GM19372 (cell line): Measurements from ENCODE around the gene CRADD.
"Not testable (repeated sequence)": the region's sequence is repeated elsewhere in the genome, so short reads cannot be mapped to it uniquely, and the experiment has no call there.

Experiments used
- ATAC-seq: cut with Tn5 transposase; IDR thresholded peaks from one replicate; pipeline ENCODE4 v1.9.1; 2021; ENCODE audit warnings: mild to moderate bottlenecking, low read depth, moderate library complexity; ENCODE audit not compliant: unreplicated experiment

The CRADD gene

DNA sequence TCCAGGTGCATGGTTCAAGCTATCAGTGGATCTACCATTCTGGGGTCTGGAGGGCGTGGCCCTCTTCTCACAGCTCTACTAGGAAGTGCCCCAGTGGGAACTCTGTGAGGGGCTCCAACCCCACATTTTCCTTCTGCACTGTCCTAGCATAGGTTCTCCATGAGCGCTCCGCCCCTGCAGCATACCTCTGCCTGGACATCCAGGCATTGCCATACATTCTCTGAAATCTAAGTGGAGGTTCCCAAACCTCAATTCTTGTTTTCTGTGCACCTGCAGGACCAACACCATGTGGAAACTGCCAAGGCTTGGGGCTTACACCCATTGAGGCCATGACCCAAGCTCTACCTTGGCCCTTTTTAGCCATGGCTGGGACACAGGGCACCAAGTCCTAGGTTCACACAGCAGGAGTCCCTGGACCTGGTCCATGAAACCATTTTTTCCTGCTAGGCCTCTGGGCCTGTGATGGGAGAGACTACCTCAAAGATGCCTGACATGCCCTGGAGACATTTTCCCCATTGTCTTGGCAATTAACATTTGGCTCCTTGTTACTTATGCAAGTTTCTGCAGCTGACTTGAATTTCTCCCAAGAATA lies 76.8 kb downstream of the CRADD start:
- ATAC-seq = no peak

DNA sequence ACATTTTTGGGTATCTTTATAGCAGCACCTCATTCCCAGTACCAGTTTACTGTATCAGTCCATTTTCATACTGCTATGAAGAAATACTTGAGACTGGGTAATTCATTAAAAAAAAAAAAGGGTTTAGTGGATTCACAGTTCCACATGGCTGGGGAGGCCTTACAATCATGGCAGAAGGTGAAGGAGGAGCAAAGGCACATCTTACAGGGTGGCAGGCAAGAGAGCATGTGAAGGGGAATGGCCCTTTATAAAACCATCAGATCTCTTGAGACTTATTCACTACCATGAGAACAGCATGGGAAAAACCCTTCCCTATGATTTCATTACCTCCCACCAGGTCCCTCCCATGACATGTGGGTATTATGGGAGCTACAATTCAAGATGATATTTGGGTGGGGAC lies 77.7 kb downstream of the CRADD start:
- not testable (repeated sequence) for ATAC-seq

DNA sequence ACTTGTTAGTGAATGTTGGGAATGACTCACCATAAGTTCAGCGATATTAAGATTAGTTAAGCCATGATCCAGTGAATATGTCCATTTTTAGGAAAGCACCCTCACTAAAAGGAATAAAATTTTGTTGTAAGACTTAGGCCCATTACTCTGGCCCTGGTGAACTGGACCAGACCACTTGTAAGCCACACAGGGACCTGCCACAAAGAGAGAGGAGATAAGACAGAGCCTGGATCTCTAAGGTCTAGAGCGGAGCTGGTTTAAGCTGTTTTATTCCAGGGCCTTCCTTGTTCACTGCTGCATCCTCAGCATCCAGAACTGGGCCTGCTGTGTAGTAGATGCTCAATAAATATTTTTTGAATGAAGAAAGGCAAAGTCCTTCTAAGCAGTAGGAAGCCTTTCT lies 79.1 kb downstream of the CRADD start:
- no peak for ATAC-seq

DNA sequence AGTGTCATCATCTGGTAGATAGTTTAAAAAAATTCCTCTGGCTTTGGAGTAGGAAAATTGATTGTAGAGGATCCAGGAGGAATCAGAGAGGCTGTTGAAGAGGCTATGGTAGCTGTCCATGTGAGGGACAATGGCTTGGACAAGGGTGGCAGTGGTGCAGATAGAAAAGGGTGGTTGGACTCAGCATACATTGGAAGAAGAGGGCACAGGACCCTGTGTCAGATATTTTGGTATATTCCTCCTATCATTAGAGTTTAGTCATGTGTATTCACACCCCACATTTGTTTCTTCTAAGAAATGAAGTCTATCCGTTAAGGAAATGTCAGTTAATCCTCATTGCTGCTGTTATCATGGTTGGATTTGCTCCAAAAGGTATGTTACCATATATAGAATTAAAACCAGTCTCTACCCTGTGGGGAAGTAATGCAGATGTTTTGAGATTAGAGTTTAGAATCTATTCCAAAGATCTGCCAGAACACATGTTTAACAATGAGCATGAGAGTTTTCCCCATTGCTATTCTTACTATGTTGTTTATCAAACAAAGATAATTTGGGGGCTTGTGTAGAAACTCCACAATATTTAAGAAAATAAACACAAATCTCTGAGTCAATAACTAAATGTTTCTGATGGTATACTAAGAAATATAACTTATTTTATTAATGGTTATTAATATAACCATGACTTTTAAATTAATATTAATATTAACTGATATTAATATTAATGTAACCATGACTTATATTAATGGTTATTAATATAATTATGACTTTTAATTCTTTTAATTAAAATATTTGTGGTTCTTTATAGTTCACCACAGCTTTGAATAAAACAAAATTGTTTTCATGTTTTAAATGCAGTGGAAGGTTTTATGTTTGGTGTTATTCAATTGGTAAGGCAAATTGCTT lies 80.9 kb downstream of the CRADD start:
- ATAC-seq = no peak

DNA sequence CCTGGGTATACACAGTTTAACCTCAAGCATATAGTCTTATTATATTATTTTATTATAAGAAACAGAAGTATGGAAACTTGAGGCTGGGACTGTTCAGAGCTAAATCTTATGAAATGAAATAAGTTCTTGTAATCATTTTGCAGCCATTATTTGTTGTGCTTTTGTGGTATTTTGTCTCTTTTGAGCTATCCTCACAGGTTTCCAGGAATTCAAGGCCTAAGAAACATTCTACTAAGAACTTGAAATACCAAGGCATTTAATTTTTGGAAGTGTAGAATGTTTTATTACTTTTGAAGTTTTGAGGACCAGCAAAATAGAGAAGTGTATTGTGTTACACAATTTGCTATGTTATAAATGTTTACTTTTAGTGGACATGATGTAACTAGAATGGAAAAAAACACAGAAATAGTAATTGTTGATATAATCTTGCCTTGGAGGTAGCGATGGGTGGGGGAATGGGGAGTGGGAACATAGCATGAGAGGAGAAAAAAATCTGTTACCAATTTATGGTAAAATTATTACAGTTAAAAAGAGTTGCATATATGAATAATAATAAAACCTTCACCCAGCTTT lies 81.7 kb downstream of the CRADD start:
- no peak for ATAC-seq

DNA sequence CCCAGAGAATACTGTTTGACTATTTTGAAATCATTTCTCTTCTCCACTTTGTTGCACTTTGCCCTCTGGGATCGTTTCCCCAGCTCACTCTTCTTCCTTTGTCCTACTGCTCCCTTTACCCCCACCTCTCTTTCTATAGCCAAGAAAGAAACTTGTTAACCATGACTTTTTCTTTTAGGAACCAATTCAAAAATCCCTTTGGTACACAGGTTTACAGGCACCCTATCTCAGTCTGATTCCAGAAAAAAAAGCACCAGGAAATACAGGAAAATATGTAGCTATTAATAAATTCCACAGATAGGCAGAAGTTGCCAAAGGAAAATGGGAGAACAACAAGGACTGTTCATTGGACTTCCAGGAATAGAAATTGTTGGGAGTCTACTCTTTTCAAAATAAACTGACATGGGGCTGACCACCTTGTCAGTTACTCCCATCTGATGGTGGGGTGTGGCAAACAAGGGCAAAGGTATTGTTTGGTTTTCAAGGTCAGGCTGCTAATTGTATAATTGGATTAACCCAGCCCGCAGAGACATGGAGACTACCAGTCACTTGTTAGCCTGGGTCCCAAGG lies 82.4 kb downstream of the CRADD start:
- ATAC-seq = no peak

DNA sequence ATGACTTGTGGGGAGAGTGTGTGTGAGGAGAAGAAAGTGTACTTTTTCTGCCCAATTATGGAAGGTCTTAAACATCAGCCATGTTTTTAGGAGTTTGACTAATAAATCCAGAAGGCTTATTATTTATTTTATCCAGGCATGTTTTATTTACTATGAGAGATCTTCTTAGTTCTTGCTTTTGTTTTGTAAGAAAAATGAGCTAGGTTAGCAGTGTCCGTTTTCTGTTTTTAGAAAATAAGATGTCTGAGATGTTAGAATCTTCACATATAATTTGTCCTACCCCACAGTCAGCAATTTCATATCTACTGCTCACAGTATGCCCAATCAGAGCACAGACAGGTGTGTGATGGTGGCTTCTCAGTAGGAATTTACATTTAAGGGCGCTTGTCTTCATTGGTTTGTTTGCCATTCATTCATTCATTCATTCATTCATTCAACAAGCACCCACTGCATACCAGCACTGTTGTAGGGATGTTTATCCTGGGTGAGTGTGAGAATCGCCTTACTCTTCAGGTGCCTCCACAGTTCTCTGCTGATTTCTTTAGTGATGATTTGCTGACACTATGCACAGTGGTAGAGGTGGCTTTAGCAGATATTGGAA lies 83.2 kb downstream of the CRADD start:
- ATAC-seq = no peak

DNA sequence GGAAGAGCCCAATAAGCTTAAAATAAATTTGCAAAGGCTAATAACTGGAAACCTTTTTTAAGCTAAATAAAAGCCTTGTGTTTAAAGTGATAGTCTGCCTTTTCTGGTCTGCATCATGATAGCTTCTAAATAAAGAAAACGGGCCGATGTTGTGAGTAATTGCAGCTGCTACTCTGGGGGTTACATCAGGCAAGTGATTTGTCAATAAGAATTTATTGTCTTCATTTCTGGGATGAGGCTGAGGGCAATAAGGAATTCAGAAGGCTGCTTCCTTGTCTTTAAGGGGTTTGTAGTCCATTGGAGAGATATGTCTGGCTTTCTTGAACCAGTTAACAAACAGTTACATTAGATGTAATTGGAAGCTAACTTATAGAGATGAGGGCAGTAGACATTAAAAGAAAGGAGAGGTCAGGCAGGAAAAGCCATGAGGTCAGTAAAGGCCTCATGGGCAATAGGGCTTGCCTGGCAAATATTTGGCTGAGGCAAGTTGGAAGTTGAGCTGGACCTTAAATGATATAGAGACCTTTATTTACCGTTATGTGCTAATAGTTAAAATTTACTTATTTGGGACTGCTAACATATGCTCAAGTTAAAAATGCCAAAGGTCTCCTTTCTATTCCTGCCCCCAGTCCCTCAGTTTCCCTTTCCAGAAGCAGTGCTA lies 85.0 kb downstream of the CRADD start:
- ATAC-seq = no peak

DNA sequence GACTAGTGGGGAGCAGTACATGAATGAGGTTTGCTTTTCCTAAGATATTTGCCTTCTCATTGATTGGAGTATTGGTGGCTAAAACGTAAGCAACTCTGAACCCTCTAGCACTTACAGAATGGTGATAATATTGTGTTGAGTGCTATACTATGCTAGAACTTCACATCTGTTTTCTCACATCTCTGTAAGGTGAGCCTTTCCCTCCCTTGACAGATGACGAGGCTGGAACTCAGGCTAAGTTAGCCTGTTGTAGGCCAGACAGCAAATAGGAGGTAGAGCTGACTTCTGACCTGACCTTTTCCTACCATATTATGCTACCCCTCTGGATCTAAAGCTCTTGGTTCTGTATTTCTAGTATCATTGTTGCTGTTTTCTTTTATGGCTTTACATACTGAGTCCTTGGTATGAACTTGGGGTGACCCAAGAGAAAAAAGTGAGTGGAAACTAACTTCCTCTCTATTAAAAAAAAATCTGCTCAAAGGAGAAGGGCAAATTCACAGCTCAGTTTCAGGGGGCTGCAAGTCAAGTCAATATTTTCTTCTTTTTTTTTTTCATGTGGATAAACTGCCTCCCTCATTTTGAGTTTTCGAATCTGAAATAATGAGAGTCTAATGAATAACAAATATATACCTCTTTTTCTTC lies 85.9 kb downstream of the CRADD start:
- no peak for ATAC-seq

DNA sequence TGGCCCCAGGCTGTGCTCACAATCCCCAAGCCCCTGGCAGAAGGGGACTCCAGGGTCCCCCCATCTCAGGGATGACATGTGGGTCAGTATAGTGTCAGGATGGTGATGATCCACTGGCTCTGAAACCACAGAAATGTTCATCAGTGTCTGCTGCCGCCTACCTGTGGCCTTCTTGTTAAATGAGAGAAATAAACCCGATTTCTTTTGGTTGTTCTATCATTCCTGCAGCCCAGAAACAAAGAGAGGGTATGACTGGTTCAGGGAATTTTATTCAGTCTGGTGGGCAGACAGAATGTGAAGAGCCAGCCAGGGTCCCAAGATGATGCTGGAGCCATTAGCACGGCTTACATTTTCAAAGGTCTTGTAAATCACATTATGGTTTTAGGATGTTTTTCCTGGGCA lies 86.6 kb downstream of the CRADD start:
- no peak for ATAC-seq

DNA sequence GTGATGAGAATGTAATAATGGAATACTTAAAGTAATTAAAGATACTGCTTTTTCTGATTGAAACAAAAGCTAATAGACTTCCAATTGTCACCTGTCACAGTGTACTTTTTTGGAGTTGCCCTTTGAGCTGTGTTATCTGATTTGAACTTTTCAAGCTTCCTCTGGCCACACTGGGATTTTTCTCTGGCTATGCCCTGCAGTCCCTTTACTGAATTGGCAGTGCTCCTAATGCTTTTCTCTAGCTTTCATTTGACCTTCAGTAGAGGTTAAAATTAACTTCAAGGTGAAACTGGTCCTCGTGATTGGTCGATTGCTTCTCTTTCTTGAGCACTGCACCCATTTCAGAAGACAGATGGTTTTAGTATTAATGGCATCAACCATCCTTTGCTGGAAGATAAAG lies 89.2 kb downstream of the CRADD start:
- ATAC-seq = no peak

DNA sequence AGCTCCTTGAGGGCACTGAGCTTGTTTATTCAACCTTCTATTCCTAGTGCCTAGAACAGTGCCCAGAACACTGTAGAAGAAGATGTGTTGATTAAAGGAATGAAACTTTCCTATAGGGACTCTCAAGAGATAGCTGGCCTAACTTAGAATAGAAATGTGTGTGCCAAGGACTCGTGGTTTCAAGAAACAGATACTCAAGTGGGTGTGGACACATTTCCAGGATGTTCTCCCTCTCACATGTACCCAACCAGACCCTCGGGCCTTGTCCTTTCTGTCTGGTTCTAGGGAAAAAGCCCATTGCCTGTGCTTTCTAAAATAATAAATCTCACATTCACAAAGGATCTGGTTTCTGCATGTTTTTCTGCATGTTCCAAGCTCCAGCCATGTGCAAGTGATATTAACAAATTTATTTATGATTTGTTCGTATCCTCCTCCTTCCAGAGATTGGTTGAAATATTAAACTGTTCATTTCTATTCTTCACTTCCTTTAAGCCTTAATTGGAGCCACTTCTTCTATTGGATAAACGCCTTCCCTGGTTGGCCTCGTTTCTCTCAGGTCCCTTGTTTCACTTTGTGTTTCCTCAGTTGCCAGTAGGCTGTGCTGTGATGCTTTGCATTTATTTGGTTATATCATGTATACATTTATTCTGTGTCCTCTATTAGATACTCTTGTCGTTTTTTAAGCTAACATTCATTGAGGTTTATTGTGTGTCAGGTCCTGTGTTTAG lies 89.8 kb downstream of the CRADD start:
- ATAC-seq = no peak

DNA sequence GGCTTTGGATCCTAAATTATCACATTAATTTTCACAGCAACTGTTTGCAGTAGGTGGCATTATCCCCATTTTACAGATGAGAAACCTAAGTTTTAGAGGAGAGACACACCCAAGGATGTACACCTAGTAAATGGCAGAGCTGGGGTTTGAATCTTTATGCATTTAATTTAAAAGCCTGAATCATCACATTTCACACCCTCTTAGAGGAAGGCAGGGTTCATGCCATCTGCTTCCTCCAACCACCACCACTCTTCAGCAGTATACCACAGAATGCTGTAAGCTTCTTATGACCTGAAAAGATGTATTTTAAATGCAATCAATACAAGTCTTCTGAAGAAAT lies 90.3 kb downstream of the CRADD start:
- no peak for ATAC-seq

DNA sequence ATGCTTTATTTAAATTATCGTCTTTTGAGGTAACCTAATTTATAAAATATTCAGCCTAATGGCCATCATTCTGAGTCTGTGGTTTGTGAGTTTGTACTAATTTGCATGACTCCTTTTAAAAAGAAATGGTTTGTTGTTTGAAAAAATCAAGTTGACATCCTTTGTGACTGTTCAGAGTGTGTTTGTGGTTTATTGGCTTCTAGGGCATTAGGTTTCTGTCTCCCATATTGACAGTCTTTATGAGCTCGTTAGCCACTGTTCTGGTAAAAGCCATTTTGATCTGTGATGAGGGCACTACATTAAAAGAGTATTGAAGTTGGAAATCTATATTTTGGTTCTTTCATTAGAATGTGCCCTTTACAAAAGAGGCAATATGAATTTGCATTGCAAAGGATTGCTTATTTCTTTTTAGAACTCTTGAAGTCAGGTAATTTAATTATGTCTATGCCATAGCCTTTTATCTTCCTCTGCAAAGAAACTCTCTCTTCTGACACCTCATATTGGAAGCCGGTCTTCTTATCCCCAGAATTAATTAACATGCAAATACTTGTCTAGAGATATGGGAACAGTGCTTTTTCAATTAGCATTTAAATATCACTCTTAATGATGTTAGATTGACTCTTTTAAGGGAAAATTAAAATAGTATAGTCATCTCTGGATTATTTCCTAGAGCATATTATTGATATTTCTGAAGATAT lies 95.0 kb downstream of the CRADD start:
- ATAC-seq = no peak

DNA sequence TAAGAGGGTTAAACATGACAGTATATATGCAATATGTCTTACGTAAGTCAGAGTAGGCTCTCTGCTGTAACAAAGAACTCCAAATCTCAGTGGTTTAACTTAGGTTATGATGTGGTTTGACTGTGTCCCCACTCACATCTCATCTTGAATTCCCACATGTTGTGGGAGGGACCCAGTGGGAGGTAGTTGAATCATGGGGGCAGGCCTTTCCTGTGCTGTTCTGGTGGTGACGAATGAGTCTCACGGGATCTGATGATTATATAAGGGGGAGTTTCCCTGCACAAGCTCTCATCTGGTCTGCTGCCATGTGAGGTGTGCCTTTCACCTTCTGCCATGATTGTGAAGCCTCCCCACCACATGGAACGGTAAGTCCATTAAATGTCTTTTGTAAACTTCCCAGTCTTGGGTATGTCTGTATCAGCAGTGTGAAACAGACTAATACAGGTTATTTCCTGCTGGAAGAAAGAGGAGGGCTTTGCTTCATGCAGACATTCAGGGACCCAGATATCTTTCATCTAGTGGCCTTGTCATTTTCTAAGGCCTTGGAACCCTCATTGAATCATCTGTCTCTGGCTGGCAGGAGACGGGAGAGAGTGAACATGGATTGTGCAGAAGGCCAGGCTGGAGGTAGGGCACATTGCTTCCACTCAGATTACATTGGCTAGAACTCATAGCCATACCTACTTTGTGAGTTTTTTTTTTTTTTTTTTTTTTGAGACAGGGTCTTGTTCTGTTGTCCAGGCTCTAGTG lies 96.1 kb downstream of the CRADD start:
- no peak for ATAC-seq

DNA sequence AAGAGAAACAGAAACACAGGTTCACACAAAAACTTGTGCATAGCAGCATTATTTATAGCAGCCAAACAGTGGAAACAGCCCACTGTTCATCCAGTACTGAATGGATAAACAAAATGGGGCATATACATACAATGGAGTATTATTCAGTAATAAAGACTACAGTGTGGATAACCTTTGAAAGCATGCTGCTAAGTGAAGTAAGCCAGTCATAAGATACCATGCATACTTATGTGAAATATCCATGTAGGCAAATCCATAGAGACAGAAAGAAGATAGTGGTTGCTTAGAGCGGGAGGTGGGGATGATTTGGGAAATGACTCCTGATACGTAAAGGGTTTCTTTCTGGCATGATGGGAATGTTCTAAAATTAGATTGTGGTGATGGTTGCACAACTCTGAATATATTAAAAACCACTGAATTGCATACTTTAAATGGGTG lies 99.4 kb downstream of the CRADD start:
- no peak for ATAC-seq

DNA sequence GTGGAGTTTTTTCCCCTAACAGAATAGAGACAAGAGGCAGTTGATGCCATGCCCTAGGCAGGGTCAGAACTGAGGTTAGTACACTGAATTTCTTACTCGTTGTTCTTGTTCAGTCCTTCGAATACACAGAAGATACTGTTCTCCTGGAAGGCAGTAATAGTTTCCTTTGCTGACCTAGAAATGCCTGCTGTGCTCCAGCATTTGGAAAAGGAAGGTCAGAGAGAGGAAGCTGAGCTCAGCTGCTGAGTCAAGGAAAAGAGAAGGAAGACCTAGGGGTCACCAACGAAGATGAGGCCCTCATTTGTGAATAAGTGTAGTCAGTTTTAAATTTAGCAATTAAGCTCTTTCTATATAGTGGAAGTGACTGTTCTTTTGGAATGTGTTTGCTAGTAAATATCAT lies 100.1 kb downstream of the CRADD start:
- ATAC-seq = no peak

DNA sequence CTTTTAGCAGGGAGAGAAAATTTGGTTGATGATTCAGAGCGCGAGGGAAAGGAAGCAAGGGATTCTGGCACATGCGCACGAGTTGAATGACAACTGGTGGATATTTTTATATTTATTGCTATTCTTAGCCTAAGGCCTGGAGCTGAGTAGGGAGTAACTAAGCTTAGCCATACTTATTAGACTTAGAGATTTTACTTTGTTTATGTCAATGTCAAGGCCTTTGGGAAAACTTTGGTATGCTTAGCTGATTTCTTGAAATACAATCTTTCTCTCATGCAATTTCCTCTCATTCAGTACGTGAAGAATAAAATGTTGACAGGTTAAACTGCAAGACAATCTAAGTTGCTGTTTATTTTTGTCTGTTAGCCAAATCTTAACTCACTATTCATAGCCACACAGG lies 101.1 kb downstream of the CRADD start:
- ATAC-seq = no peak
